ENCODE results near the gene INTS6L. TPM values are rescaled to one million over a fixed set of nuclear protein-coding genes. Genes with fewer than 3 reads are reported as not detected.

Gene INTS6L
- polyA plus RNA-seq, 1 donor = 13.8 TPM

- H3K4me3 ChIP-seq (ENCODE audit: low read length) = peak overlapping the region; percentile 68
- DNase-seq = no peak
- WGBS (ENCODE audit: insufficient coverage, low lambda C conversion rate) = no CpG with 5 or more reads among the region's 9 CpGs
Measured at GRCh38 chrX:135522132-135522530, 1.7 kb downstream of the INTS6L start.

GRCh38 chrX:135522878-135523693 is 2.6 kb downstream of the INTS6L start:
- peaks cover 3% of the 10 kb centered on the region for H3K4me1 ChIP-seq (ENCODE audit: control insufficient read depth, insufficient read depth, low read length)
- no peak overlapping the region for H3K4me3 ChIP-seq (ENCODE audit: low read length)
- no peak for DNase-seq
- no peaks in the 10 kb centered on the region for H3K27me3 ChIP-seq (ENCODE audit: control insufficient read depth, insufficient read depth, low read length)
- no peaks in the 10 kb centered on the region for H3K9me3 ChIP-seq (ENCODE audit: control insufficient read depth, low read depth, low read length)
- H3K27ac ChIP-seq (ENCODE audit: low read length) = no peak overlapping the region
- WGBS (ENCODE audit: insufficient coverage, low lambda C conversion rate) = no CpG with 5 or more reads among the region's 20 CpGs
- no peaks in the 10 kb centered on the region for H3K36me3 ChIP-seq (ENCODE audit: control insufficient read depth, insufficient read depth, low read length)

More at GRCh38 chrX:135522132-135522530, 1.7 kb downstream of the INTS6L start:
- Histone ChIP-seq H3K27me3 (ENCODE audit: control insufficient read depth, insufficient read depth, low read length) (no peaks in the 10 kb centered on the region), H3K27ac (ENCODE audit: low read length) (peak overlapping the region; percentile 91), H3K36me3 (ENCODE audit: control insufficient read depth, insufficient read depth, low read length) (no peaks in the 10 kb centered on the region), H3K4me1 (ENCODE audit: control insufficient read depth, insufficient read depth, low read length) (peaks cover 3% of the 10 kb centered on the region), H3K9me3 (ENCODE audit: control insufficient read depth, low read depth, low read length) (no peaks in the 10 kb centered on the region)

GRCh38 chrX:135528254-135528653 is 7.8 kb downstream of the INTS6L start:
- no peaks in the 10 kb centered on the region for H3K4me1 ChIP-seq (ENCODE audit: control insufficient read depth, insufficient read depth, low read length)
- no peaks in the 10 kb centered on the region for H3K9me3 ChIP-seq (ENCODE audit: control insufficient read depth, low read depth, low read length)
- no peaks in the 10 kb centered on the region for H3K27me3 ChIP-seq (ENCODE audit: control insufficient read depth, insufficient read depth, low read length)
- peak overlapping the region; percentile 60 for H3K27ac ChIP-seq (ENCODE audit: low read length)
- no CpG with 5 or more reads among the region's 5 CpGs for WGBS (ENCODE audit: insufficient coverage, low lambda C conversion rate)
- peak overlapping the region; percentile 1 for H3K4me3 ChIP-seq (ENCODE audit: low read length)
- peak; percentile 44 to 68 for DNase-seq
- no peaks in the 10 kb centered on the region for H3K36me3 ChIP-seq (ENCODE audit: control insufficient read depth, insufficient read depth, low read length)

GRCh38 chrX:135528756-135529155 is 8.3 kb downstream of the INTS6L start:
- Histone ChIP-seq H3K4me1 (ENCODE audit: control insufficient read depth, insufficient read depth, low read length) (no peaks in the 10 kb centered on the region), H3K4me3 (ENCODE audit: low read length) (no peak overlapping the region), H3K27ac (ENCODE audit: low read length) (no peak overlapping the region), H3K36me3 (ENCODE audit: control insufficient read depth, insufficient read depth, low read length) (no peaks in the 10 kb centered on the region), H3K9me3 (ENCODE audit: control insufficient read depth, low read depth, low read length) (no peaks in the 10 kb centered on the region), H3K27me3 (ENCODE audit: control insufficient read depth, insufficient read depth, low read length) (no peaks in the 10 kb centered on the region)
- no CpG with 5 or more reads among the region's 3 CpGs for WGBS (ENCODE audit: insufficient coverage, low lambda C conversion rate)
- DNase-seq = no peak

- no CpG with 5 or more reads among the region's 1 CpG for WGBS (ENCODE audit: insufficient coverage, low lambda C conversion rate)
Measured at GRCh38 chrX:135530097-135530496, 9.6 kb downstream of the INTS6L start.

GRCh38 chrX:135531813-135532212 is 11.4 kb downstream of the INTS6L start:
- H3K4me3 ChIP-seq (ENCODE audit: low read length) = no peak overlapping the region
- DNase-seq = no peak
- H3K27ac ChIP-seq (ENCODE audit: low read length) = no peak overlapping the region
- H3K27me3 ChIP-seq (ENCODE audit: control insufficient read depth, insufficient read depth, low read length) = no peaks in the 10 kb centered on the region
- no peaks in the 10 kb centered on the region for H3K9me3 ChIP-seq (ENCODE audit: control insufficient read depth, low read depth, low read length)
- WGBS (ENCODE audit: insufficient coverage, low lambda C conversion rate) = no CpG with 5 or more reads among the region's 1 CpG
- H3K36me3 ChIP-seq (ENCODE audit: control insufficient read depth, insufficient read depth, low read length) = no peaks in the 10 kb centered on the region
- H3K4me1 ChIP-seq (ENCODE audit: control insufficient read depth, insufficient read depth, low read length) = no peaks in the 10 kb centered on the region

More at GRCh38 chrX:135530097-135530496, 9.6 kb downstream of the INTS6L start:
- no peak overlapping the region for H3K27ac ChIP-seq (ENCODE audit: low read length)
- DNase-seq = no peak
- H3K4me3 ChIP-seq (ENCODE audit: low read length) = no peak overlapping the region
- H3K27me3 ChIP-seq (ENCODE audit: control insufficient read depth, insufficient read depth, low read length) = no peaks in the 10 kb centered on the region
- no peaks in the 10 kb centered on the region for H3K36me3 ChIP-seq (ENCODE audit: control insufficient read depth, insufficient read depth, low read length)
- H3K4me1 ChIP-seq (ENCODE audit: control insufficient read depth, insufficient read depth, low read length) = no peaks in the 10 kb centered on the region
- no peaks in the 10 kb centered on the region for H3K9me3 ChIP-seq (ENCODE audit: control insufficient read depth, low read depth, low read length)

- no peak for DNase-seq
- Histone ChIP-seq H3K9me3 (ENCODE audit: control insufficient read depth, low read depth, low read length) (no peaks in the 10 kb centered on the region), H3K36me3 (ENCODE audit: control insufficient read depth, insufficient read depth, low read length) (no peaks in the 10 kb centered on the region), H3K27ac (ENCODE audit: low read length) (no peak overlapping the region), H3K27me3 (ENCODE audit: control insufficient read depth, insufficient read depth, low read length) (no peaks in the 10 kb centered on the region), H3K4me1 (ENCODE audit: control insufficient read depth, insufficient read depth, low read length) (no peaks in the 10 kb centered on the region), H3K4me3 (ENCODE audit: low read length) (no peak overlapping the region)
- no CpG with 5 or more reads among the region's 1 CpG for WGBS (ENCODE audit: insufficient coverage, low lambda C conversion rate)
Measured at GRCh38 chrX:135535077-135535940, 14.8 kb downstream of the INTS6L start.

GRCh38 chrX:135536877-135537276 is 16.4 kb downstream of the INTS6L start:
- no peak for DNase-seq
- Histone ChIP-seq H3K9me3 (ENCODE audit: control insufficient read depth, low read depth, low read length) (no peaks in the 10 kb centered on the region), H3K36me3 (ENCODE audit: control insufficient read depth, insufficient read depth, low read length) (no peaks in the 10 kb centered on the region), H3K4me1 (ENCODE audit: control insufficient read depth, insufficient read depth, low read length) (no peaks in the 10 kb centered on the region), H3K4me3 (ENCODE audit: low read length) (no peak overlapping the region), H3K27ac (ENCODE audit: low read length) (no peak overlapping the region), H3K27me3 (ENCODE audit: control insufficient read depth, insufficient read depth, low read length) (no peaks in the 10 kb centered on the region)

GRCh38 chrX:135541351-135541750 is 20.9 kb downstream of the INTS6L start:
- no CpG with 5 or more reads among the region's 1 CpG for WGBS (ENCODE audit: insufficient coverage, low lambda C conversion rate)
- Histone ChIP-seq H3K36me3 (ENCODE audit: control insufficient read depth, insufficient read depth, low read length) (no peaks in the 10 kb centered on the region), H3K4me3 (ENCODE audit: low read length) (no peak overlapping the region), H3K4me1 (ENCODE audit: control insufficient read depth, insufficient read depth, low read length) (no peaks in the 10 kb centered on the region), H3K27ac (ENCODE audit: low read length) (no peak overlapping the region), H3K9me3 (ENCODE audit: control insufficient read depth, low read depth, low read length) (no peaks in the 10 kb centered on the region), H3K27me3 (ENCODE audit: control insufficient read depth, insufficient read depth, low read length) (no peaks in the 10 kb centered on the region)
- DNase-seq = no peak

- no CpG with 5 or more reads among the region's 1 CpG for WGBS (ENCODE audit: insufficient coverage, low lambda C conversion rate)
- no peak for DNase-seq
- no peak overlapping the region for H3K27ac ChIP-seq (ENCODE audit: low read length)
Measured at GRCh38 chrX:135543172-135543571, 22.7 kb downstream of the INTS6L start.

More at GRCh38 chrX:135543172-135543571, 22.7 kb downstream of the INTS6L start:
- no peaks in the 10 kb centered on the region for H3K9me3 ChIP-seq (ENCODE audit: control insufficient read depth, low read depth, low read length)
- no peaks in the 10 kb centered on the region for H3K4me1 ChIP-seq (ENCODE audit: control insufficient read depth, insufficient read depth, low read length)
- H3K27me3 ChIP-seq (ENCODE audit: control insufficient read depth, insufficient read depth, low read length) = no peaks in the 10 kb centered on the region
- no peaks in the 10 kb centered on the region for H3K36me3 ChIP-seq (ENCODE audit: control insufficient read depth, insufficient read depth, low read length)
- no peak overlapping the region for H3K4me3 ChIP-seq (ENCODE audit: low read length)

Measured in large intestine (tissue), 3 donors.